SKM-1 treated with dmso at 0.1 percent for 144 hours (cell line): ENCODE results near the gene RNF175.

Source experiments
- DNase-seq: peaks from one replicate; lab custom pipeline; 2025; ENCODE audit not compliant: unreplicated experiment; lab: John Stamatoyannopoulos, UW

Gene RNF175

GRCh38 chr4:153759407-153760316, at the start of gene RNF175:
Gene RNF175, minus strand, starts transcription at chr4:153760024. Its CDS starts 162 bp downstream, at chr4:153759862.
- DNase-seq, result no peak

- DNase-seq, result no peak
Measured at GRCh38 chr4:153809307-153809706, 49.5 kb upstream of the RNF175 start.

- no peak for DNase-seq
Measured at GRCh38 chr4:153808175-153808574, 48.4 kb upstream of the RNF175 start.

GRCh38 chr4:153806073-153806472, 46.2 kb upstream of the RNF175 start:
- DNase-seq, result no peak

GRCh38 chr4:153804722-153805121, 44.9 kb upstream of the RNF175 start:
- no peak for DNase-seq

- DNase-seq, result no peak
Measured at GRCh38 chr4:153799694-153800074, 39.9 kb upstream of the RNF175 start.

GRCh38 chr4:153798901-153799693, 39.3 kb upstream of the RNF175 start:
- no peak for DNase-seq

- DNase-seq, result no peak
Measured at GRCh38 chr4:153798420-153798819, 38.6 kb upstream of the RNF175 start.

- no peak for DNase-seq
Measured at GRCh38 chr4:153794006-153794405, 34.2 kb upstream of the RNF175 start.

- DNase-seq, result no peak
Measured at GRCh38 chr4:153792618-153793247, 32.9 kb upstream of the RNF175 start.

- DNase-seq, result no peak
Measured at GRCh38 chr4:153791746-153792617, 32.2 kb upstream of the RNF175 start.

GRCh38 chr4:153790962-153791551, 31.2 kb upstream of the RNF175 start:
- no peak for DNase-seq

- no peak for DNase-seq
Measured at GRCh38 chr4:153790500-153790865, 30.7 kb upstream of the RNF175 start.

GRCh38 chr4:153789741-153790499, 30.1 kb upstream of the RNF175 start:
- DNase-seq, result no peak

GRCh38 chr4:153788413-153789276, 28.8 kb upstream of the RNF175 start, which contains the start of gene SFRP2:
Gene SFRP2, minus strand, starts transcription at chr4:153789083. Its CDS starts 248 bp downstream, at chr4:153788835.
- no peak for DNase-seq

- DNase-seq, result no peak
Measured at GRCh38 chr4:153788051-153788412, 28.2 kb upstream of the RNF175 start.

GRCh38 chr4:153787575-153787974, 27.8 kb upstream of the RNF175 start:
- DNase-seq, result no peak

- DNase-seq, result no peak
Measured at GRCh38 chr4:153787061-153787560, 27.3 kb upstream of the RNF175 start.
